Sigmoid colon (tissue), 4 donors: ENCODE results near the gene TRIM51.
"Not testable (repeated sequence)": the region's sequence is repeated elsewhere in the genome, so short reads cannot be mapped to it uniquely, and the experiment has no call there.

Source experiments
- CTCF ChIP-seq, 4 experiments: fragments of 450-650 bp in 3 of 4; fragments of 200-600 bp in 1 of 4; IDR thresholded peaks; one replicate each; pipeline ENCODE4 v1.5.1; 2016 to 2019; ENCODE audit warnings: antibody characterized with exemption in 4 of 4, mild to moderate bottlenecking in 3 of 4, moderate library complexity in 2 of 4
- EP300 ChIP-seq, 4 donors: sonication (generic); formaldehyde crosslinking; IDR thresholded peaks; one replicate each; pipeline ENCODE4 v1.6.1; 2017; ENCODE audit warnings: antibody characterized with exemption in 4 of 4
- POLR2AphosphoS5 ChIP-seq, 4 donors: sonication (generic); formaldehyde crosslinking; IDR thresholded peaks; one replicate each; pipeline ENCODE4 v1.6.1; 2017; ENCODE audit warnings: antibody characterized with exemption in 4 of 4

DNA sequence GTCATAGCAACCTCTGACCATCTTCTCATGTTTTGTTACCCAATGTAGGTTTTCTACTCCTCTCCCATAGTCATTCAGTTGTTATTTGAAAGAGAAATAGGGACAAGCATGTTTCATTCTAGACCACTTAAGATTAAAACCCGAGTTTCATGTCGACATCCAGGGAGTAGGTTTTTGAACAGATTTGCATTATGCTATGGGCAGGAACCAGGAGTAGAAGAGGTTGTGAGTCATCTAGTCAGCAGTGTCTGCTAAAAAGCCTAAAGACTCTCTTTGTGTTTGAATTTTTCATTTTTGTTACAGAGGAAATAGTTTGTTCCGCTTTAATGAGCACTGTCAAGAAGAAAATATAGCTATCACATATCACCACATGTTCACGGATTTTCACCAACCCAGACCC, 1.9 kb downstream of the TRIM51 start:
- not testable (repeated sequence) for TF ChIP-seq POLR2AphosphoS5, EP300, CTCF (IDR thresholded peaks at IDR 0.05)
